ENCODE data around the gene LBR.

The LBR gene

DNA sequence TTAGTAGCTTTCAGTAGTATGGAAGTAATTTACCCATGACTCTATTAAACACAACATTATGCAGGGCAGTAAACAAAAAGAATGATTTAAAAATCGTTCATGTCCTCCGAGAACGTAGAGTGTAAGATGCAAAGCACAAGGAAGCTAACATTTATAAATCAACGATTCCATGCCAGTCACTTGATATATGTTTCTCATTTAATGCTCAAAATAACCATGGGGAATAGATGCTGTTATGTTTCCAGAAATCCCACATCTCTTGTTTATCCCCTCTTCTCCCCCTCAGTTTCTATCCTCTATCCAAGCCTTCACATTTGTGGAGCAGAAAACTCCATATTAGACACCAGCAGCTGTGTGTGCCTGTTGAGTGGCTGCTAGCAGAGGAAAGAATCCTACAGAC is 52.8 kb downstream of the LBR start:
- WGBS (ENCODE audit: extremely low coverage, insufficient coverage, low lambda C conversion rate), result no CpG with 5 or more reads among the region's 4 CpGs
- H3K27ac ChIP-seq (ENCODE audit: low read depth, low read length), result no peak overlapping the region
- no peak overlapping the region for H2BK15ac ChIP-seq (replicated peaks; ENCODE audit: low read depth)
- H3K79me2 ChIP-seq (ENCODE audit: control insufficient read depth, insufficient read depth, low read length), result no peaks in the 10 kb centered on the region
- no peaks in the 10 kb centered on the region for H3K4me1 ChIP-seq (ENCODE audit: control insufficient read depth, low read depth, low read length)
- no peak overlapping the region for H3K23ac ChIP-seq (ENCODE audit: low read length)
- no peaks in the 10 kb centered on the region for H3K36me3 ChIP-seq (ENCODE audit: control insufficient read depth, insufficient read depth, low read length)
- DNase-seq, result no peak
- no peak overlapping the region for H3K4ac ChIP-seq (ENCODE audit: low read depth, low read length)
- H3K27me3 ChIP-seq (ENCODE audit: insufficient read depth, low read length, poor library complexity), result no peaks in the 10 kb centered on the region
- no peak overlapping the region for H4K5ac ChIP-seq (ENCODE audit: low read length)
- H3K4me3 ChIP-seq (ENCODE audit: low read length), result no peak overlapping the region
- no peak overlapping the region for H4K8ac ChIP-seq (ENCODE audit: low read depth, low read length)
- no peak overlapping the region for H3K4me2 ChIP-seq (ENCODE audit: low read length)
- H2BK120ac ChIP-seq (ENCODE audit: low read depth, low read length), result no peak overlapping the region
- no peaks in the 10 kb centered on the region for H3K79me1 ChIP-seq (ENCODE audit: low read length)
- H3K9ac ChIP-seq (ENCODE audit: low read length), result no peak overlapping the region
- H3K56ac ChIP-seq (ENCODE audit: low read length), result no peak overlapping the region
- H2BK5ac ChIP-seq (ENCODE audit: low read length), result no peak overlapping the region
- H2AK5ac ChIP-seq (ENCODE audit: low read length), result no peak overlapping the region
- no peak overlapping the region for H3K18ac ChIP-seq (ENCODE audit: low read length)

DNA sequence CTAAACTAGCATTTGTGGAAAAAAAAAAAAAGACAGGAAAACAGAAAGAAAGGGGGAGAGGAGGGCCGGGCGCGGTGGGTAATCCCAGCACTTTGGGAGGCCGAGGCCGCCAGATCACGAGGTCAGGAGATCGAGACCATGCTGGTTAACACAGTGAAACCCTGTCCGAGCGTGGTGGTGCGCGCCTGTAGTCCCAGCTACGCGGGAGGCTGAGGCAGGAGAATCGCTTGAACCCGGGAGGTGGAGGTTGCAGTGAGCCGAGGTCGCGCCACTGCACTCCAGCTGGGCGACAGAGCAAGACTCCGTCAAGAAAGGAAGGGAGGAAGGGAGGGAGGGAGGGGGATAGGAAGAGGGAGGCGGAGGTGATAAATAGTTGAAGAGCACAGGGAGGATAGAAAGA is 54.7 kb downstream of the LBR start:
- H3K79me1 ChIP-seq (ENCODE audit: low read length), result no peaks in the 10 kb centered on the region
- H3K9ac ChIP-seq (ENCODE audit: low read length), result no peak overlapping the region

DNA sequence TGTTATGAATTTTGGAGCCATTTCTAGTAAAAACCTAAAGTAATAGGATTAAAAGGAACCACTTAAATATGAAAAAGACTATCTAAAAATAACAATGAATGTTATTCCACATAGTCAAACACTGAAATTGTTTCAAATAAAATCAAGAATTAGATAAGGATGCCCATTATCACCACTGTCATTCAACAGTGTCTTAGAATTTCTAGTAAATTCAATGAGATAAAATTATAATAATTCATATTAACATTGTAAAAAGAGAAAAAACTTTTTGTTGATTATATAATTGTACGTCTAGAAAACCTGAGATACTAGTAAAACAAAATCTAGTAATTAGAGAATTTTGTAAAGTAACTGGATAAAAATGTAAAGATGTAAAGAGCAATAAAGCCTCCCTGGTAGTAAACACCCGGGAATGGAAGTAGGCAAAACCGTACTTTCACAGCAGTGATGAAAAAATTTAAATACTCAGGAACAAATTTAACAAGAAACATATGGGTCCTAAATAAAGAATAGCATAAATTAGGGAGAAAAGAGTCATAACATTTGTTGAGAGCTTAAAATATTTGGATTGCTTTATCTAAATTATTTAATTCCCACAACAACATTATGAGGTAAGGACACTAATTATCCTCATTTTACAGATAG is 56.4 kb downstream of the LBR start:
- no peak overlapping the region for H3K27ac ChIP-seq (ENCODE audit: low read depth, low read length)
- H3K79me2 ChIP-seq (ENCODE audit: control insufficient read depth, insufficient read depth, low read length), result no peaks in the 10 kb centered on the region
- no peaks in the 10 kb centered on the region for H3K79me1 ChIP-seq (ENCODE audit: low read length)
- no CpG with 5 or more reads among the region's 3 CpGs for WGBS (ENCODE audit: extremely low coverage, insufficient coverage, low lambda C conversion rate)
- no peak overlapping the region for H2AK5ac ChIP-seq (ENCODE audit: low read length)
- no peaks in the 10 kb centered on the region for H3K4me1 ChIP-seq (ENCODE audit: control insufficient read depth, low read depth, low read length)
- no peaks in the 10 kb centered on the region for H3K27me3 ChIP-seq (ENCODE audit: insufficient read depth, low read length, poor library complexity)
- H2BK15ac ChIP-seq (replicated peaks; ENCODE audit: low read depth), result no peak overlapping the region
- H4K8ac ChIP-seq (ENCODE audit: low read depth, low read length), result no peak overlapping the region
- no peak overlapping the region for H2BK120ac ChIP-seq (ENCODE audit: low read depth, low read length)
- H2BK5ac ChIP-seq (ENCODE audit: low read length), result no peak overlapping the region
- H4K5ac ChIP-seq (ENCODE audit: low read length), result no peak overlapping the region
- H3K23ac ChIP-seq (ENCODE audit: low read length), result no peak overlapping the region
- H3K36me3 ChIP-seq (ENCODE audit: control insufficient read depth, insufficient read depth, low read length), result no peaks in the 10 kb centered on the region
- H3K4me2 ChIP-seq (ENCODE audit: low read length), result no peak overlapping the region
- no peak for DNase-seq
- no peak overlapping the region for H3K4me3 ChIP-seq (ENCODE audit: low read length)
- H3K18ac ChIP-seq (ENCODE audit: low read length), result no peak overlapping the region
- no peak overlapping the region for H3K56ac ChIP-seq (ENCODE audit: low read length)
- no peak overlapping the region for H3K4ac ChIP-seq (ENCODE audit: low read depth, low read length)
- H3K9ac ChIP-seq (ENCODE audit: low read length), result no peak overlapping the region

More for the DNA sequence above, 54.7 kb downstream of the LBR start:
- Histone ChIP-seq H3K27ac (ENCODE audit: low read depth, low read length) (no peak overlapping the region), H3K4ac (ENCODE audit: low read depth, low read length) (no peak overlapping the region), H3K4me2 (ENCODE audit: low read length) (no peak overlapping the region), H2BK5ac (ENCODE audit: low read length) (no peak overlapping the region), H3K79me2 (ENCODE audit: control insufficient read depth, insufficient read depth, low read length) (no peaks in the 10 kb centered on the region), H3K18ac (ENCODE audit: low read length) (no peak overlapping the region), H4K8ac (ENCODE audit: low read depth, low read length) (no peak overlapping the region), H3K23ac (ENCODE audit: low read length) (no peak overlapping the region), H2AK5ac (ENCODE audit: low read length) (no peak overlapping the region), H3K27me3 (ENCODE audit: insufficient read depth, low read length, poor library complexity) (no peaks in the 10 kb centered on the region), H3K36me3 (ENCODE audit: control insufficient read depth, insufficient read depth, low read length) (no peaks in the 10 kb centered on the region), H2BK15ac (replicated peaks; ENCODE audit: low read depth) (no peak overlapping the region), H3K4me3 (ENCODE audit: low read length) (no peak overlapping the region), H4K5ac (ENCODE audit: low read length) (no peak overlapping the region), H3K56ac (ENCODE audit: low read length) (no peak overlapping the region), H3K4me1 (ENCODE audit: control insufficient read depth, low read depth, low read length) (no peaks in the 10 kb centered on the region), H2BK120ac (ENCODE audit: low read depth, low read length) (no peak overlapping the region)
- DNase-seq, result no peak
- 100% methylated on average over 1 of the region's 21 CpGs for WGBS (ENCODE audit: extremely low coverage, insufficient coverage, low lambda C conversion rate)

- Histone ChIP-seq H2BK5ac (ENCODE audit: low read length) (no peak overlapping the region), H3K9ac (ENCODE audit: low read length) (no peak overlapping the region), H3K4me1 (ENCODE audit: control insufficient read depth, low read depth, low read length) (peaks cover 2% of the 10 kb centered on the region), H3K79me2 (ENCODE audit: control insufficient read depth, insufficient read depth, low read length) (no peaks in the 10 kb centered on the region), H3K36me3 (ENCODE audit: control insufficient read depth, insufficient read depth, low read length) (no peaks in the 10 kb centered on the region), H3K27ac (ENCODE audit: low read depth, low read length) (no peak overlapping the region), H3K4ac (ENCODE audit: low read depth, low read length) (no peak overlapping the region), H3K18ac (ENCODE audit: low read length) (no peak overlapping the region), H4K8ac (ENCODE audit: low read depth, low read length) (no peak overlapping the region), H3K4me2 (ENCODE audit: low read length) (no peak overlapping the region), H3K56ac (ENCODE audit: low read length) (no peak overlapping the region), H2BK120ac (ENCODE audit: low read depth, low read length) (no peak overlapping the region), H4K5ac (ENCODE audit: low read length) (no peak overlapping the region), H3K23ac (ENCODE audit: low read length) (no peak overlapping the region), H3K79me1 (ENCODE audit: low read length) (no peaks in the 10 kb centered on the region), H2BK15ac (replicated peaks; ENCODE audit: low read depth) (no peak overlapping the region), H3K4me3 (ENCODE audit: low read length) (no peak overlapping the region), H3K27me3 (ENCODE audit: insufficient read depth, low read length, poor library complexity) (no peaks in the 10 kb centered on the region), H2AK5ac (ENCODE audit: low read length) (no peak overlapping the region)
- WGBS (ENCODE audit: extremely low coverage, insufficient coverage, low lambda C conversion rate), result no CpG with 5 or more reads among the region's 3 CpGs
- no peak for DNase-seq
Measured at GRCh38 chr1:225368036-225368552, 59.7 kb downstream of the LBR start.

DNA sequence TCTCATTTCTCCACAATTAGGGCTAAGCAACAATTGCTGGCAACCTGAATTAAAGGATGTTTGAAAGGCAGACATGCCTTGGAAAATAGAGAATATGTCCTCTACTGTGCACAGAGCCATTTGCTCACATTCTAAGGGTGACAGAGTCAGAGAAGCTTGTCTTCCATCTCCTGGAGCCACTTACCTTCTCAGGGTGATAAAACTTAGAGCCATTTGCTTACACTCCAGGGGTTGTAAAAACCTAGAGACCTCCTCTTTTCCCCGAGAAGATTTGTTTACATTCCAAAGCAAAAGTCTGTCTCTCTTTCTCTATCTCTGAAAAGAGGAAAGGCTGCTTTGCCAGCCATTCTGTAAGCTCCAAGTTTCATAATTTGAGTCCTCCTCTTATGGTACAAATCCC is 61.3 kb downstream of the LBR start:
- H2BK15ac ChIP-seq (replicated peaks; ENCODE audit: low read depth), result no peak overlapping the region
- no peak overlapping the region for H3K18ac ChIP-seq (ENCODE audit: low read length)
- H3K56ac ChIP-seq (ENCODE audit: low read length), result no peak overlapping the region
- WGBS (ENCODE audit: extremely low coverage, insufficient coverage, low lambda C conversion rate), result no CpG with 5 or more reads among the region's 1 CpG
- H3K9ac ChIP-seq (ENCODE audit: low read length), result no peak overlapping the region
- no peak overlapping the region for H3K4me3 ChIP-seq (ENCODE audit: low read length)
- peak; percentile 81 for DNase-seq
- no peaks in the 10 kb centered on the region for H3K79me1 ChIP-seq (ENCODE audit: low read length)
- no peaks in the 10 kb centered on the region for H3K27me3 ChIP-seq (ENCODE audit: insufficient read depth, low read length, poor library complexity)
- no peak overlapping the region for H2AK5ac ChIP-seq (ENCODE audit: low read length)
- H3K23ac ChIP-seq (ENCODE audit: low read length), result no peak overlapping the region
- H4K5ac ChIP-seq (ENCODE audit: low read length), result no peak overlapping the region
- no peaks in the 10 kb centered on the region for H3K79me2 ChIP-seq (ENCODE audit: control insufficient read depth, insufficient read depth, low read length)
- peaks cover 2% of the 10 kb centered on the region for H3K4me1 ChIP-seq (ENCODE audit: control insufficient read depth, low read depth, low read length)
- no peaks in the 10 kb centered on the region for H3K36me3 ChIP-seq (ENCODE audit: control insufficient read depth, insufficient read depth, low read length)
- no peak overlapping the region for H3K4me2 ChIP-seq (ENCODE audit: low read length)
- H2BK120ac ChIP-seq (ENCODE audit: low read depth, low read length), result no peak overlapping the region
- no peak overlapping the region for H3K27ac ChIP-seq (ENCODE audit: low read depth, low read length)
- no peak overlapping the region for H3K4ac ChIP-seq (ENCODE audit: low read depth, low read length)
- H2BK5ac ChIP-seq (ENCODE audit: low read length), result no peak overlapping the region
- H4K8ac ChIP-seq (ENCODE audit: low read depth, low read length), result no peak overlapping the region

DNA sequence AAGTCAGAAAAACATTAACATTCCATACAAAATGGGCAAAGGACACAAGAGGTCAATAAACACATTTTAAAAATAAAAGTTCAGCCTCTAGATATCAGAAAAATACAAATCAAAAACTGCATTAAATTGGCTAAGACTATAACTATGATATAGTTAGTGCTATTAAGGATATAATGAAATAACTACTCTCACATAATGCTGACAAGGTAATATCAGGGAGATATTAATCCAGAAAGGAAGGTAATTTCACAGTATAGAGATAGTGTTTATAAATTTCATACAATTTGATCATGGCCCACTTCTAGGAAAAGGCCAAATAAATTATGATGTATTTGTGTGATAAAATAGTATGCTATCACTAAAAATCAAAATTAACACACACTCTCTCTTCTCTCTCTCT is 61.8 kb downstream of the LBR start:
- Histone ChIP-seq H3K27ac (ENCODE audit: low read depth, low read length) (no peak overlapping the region), H3K18ac (ENCODE audit: low read length) (no peak overlapping the region), H3K27me3 (ENCODE audit: insufficient read depth, low read length, poor library complexity) (no peaks in the 10 kb centered on the region), H3K4ac (ENCODE audit: low read depth, low read length) (no peak overlapping the region), H2BK15ac (replicated peaks; ENCODE audit: low read depth) (no peak overlapping the region), H3K36me3 (ENCODE audit: control insufficient read depth, insufficient read depth, low read length) (no peaks in the 10 kb centered on the region), H3K4me3 (ENCODE audit: low read length) (no peak overlapping the region), H4K5ac (ENCODE audit: low read length) (no peak overlapping the region), H3K4me2 (ENCODE audit: low read length) (no peak overlapping the region), H3K4me1 (ENCODE audit: control insufficient read depth, low read depth, low read length) (peaks cover 2% of the 10 kb centered on the region), H3K9ac (ENCODE audit: low read length) (no peak overlapping the region), H2BK5ac (ENCODE audit: low read length) (no peak overlapping the region), H3K79me1 (ENCODE audit: low read length) (no peaks in the 10 kb centered on the region), H4K8ac (ENCODE audit: low read depth, low read length) (no peak overlapping the region), H3K23ac (ENCODE audit: low read length) (no peak overlapping the region), H3K79me2 (ENCODE audit: control insufficient read depth, insufficient read depth, low read length) (no peaks in the 10 kb centered on the region), H2AK5ac (ENCODE audit: low read length) (no peak overlapping the region), H3K56ac (ENCODE audit: low read length) (no peak overlapping the region), H2BK120ac (ENCODE audit: low read depth, low read length) (no peak overlapping the region)
- no peak for DNase-seq
